Peyer's patch (tissue), 4 donors: ENCODE data around the gene DTL. TPM values are rescaled to one million over a fixed set of nuclear protein-coding genes. Genes with fewer than 3 reads are reported as not detected.

Experiments
- DNase-seq, 3 donors: peaks; one replicate each; pipeline ENCODE4 v3.0.0-alpha.2; 2017 to 2019
- H3K27ac ChIP-seq, 4 donors: fragments of 200-600 bp; sonication (generic); one replicate each; pipeline ENCODE4 v1.5.1; 2016 to 2019
- H3K27me3 ChIP-seq, 2 donors: fragments of 200-600 bp; sonication (generic); one replicate each; pipeline ENCODE4 v1.5.1; 2019
- H3K36me3 ChIP-seq, 3 donors: fragments of 200-600 bp; sonication (generic); one replicate each; pipeline ENCODE4 v1.5.1; 2016 to 2019
- H3K4me1 ChIP-seq, 4 donors: fragments of 200-600 bp; sonication (generic); one replicate each; pipeline ENCODE4 v1.5.1; 2016 to 2019
- H3K4me3 ChIP-seq, 4 donors: fragments of 200-600 bp; sonication (generic); 1 replicate in 3 of 4; 2 replicates in 1 of 4; pipeline ENCODE4 v1.5.1; 2016 to 2019; ENCODE audit warnings: mild to moderate bottlenecking in 1 of 4
- H3K9me3 ChIP-seq, 4 donors: fragments of 200-600 bp; sonication (generic); one replicate each; pipeline ENCODE4 v1.5.1; 2016 to 2019; ENCODE audit warnings: mild to moderate bottlenecking in 1 of 4
- POLR2A ChIP-seq, 2 donors: fragments of 450-650 bp; IDR thresholded peaks; one replicate each; pipeline ENCODE4 v1.5.1; 2017; ENCODE audit warnings: antibody characterized with exemption in 2 of 2, mild to moderate bottlenecking in 2 of 2, moderate library complexity in 2 of 2
- total RNA-seq, 4 donors: library from RNA; depleted of rRNA; stranded (reverse); fragments of >200 nt; gene quantifications; one replicate each; pipeline ENCODE4 v1.1.0, GENCODE V29; 2016
- TF ChIP-seq, protein P1 (sequence below), 6 experiments: fragments of 450-650 bp in 4 of 6; fragments of 200-600 bp in 2 of 6; sonication (generic) in 1 of 6; IDR thresholded peaks; one replicate each; pipeline ENCODE4 v1.5.1; 2017 to 2019; ENCODE audit warnings: antibody characterized with exemption in 6 of 6, mild to moderate bottlenecking in 3 of 6, moderate library complexity in 1 of 6

The DTL gene
- total RNA-seq, 4 donors from 2014 or later, result 0.66 to 5.8 (median 3.7) TPM

DNA sequence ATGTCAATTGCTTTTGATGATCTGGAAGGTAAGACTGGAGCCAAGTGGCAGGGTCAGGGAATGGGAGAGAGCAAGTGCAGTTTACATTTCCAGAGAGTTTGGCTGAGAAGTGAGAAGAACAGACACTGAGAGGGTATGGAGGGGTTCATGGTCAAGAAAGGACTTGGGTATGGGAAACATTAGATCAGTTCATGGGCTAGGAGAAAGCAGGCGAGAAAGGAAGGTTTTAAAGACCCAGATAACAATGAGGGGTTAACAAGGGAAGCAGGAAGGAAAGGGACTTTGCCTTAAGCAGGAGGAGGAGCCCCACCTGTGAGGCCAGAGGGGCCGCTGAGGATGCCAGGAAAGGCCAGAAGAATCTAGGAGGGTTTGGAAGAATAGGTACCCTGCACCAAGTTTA is 78.2 kb downstream of the DTL start:
- Histone ChIP-seq H3K27ac (no peak overlapping the region), H3K27me3 (no peaks in the 10 kb centered on the region), H3K9me3 (no peaks in the 10 kb centered on the region), H3K36me3 (no peaks in the 10 kb centered on the region), H3K4me1 (peaks cover 0 to 4% (median 0%) of the 10 kb centered on the region in 4 donors), H3K4me3 (no peak overlapping the region)
- no peak for TF ChIP-seq POLR2A (IDR thresholded peaks at IDR 0.05)
- TF ChIP-seq, protein P1, sequence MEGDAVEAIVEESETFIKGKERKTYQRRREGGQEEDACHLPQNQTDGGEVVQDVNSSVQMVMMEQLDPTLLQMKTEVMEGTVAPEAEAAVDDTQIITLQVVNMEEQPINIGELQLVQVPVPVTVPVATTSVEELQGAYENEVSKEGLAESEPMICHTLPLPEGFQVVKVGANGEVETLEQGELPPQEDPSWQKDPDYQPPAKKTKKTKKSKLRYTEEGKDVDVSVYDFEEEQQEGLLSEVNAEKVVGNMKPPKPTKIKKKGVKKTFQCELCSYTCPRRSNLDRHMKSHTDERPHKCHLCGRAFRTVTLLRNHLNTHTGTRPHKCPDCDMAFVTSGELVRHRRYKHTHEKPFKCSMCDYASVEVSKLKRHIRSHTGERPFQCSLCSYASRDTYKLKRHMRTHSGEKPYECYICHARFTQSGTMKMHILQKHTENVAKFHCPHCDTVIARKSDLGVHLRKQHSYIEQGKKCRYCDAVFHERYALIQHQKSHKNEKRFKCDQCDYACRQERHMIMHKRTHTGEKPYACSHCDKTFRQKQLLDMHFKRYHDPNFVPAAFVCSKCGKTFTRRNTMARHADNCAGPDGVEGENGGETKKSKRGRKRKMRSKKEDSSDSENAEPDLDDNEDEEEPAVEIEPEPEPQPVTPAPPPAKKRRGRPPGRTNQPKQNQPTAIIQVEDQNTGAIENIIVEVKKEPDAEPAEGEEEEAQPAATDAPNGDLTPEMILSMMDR (IDR thresholded peaks at IDR 0.05), result no peak
- DNase-seq, result no peak

DNA sequence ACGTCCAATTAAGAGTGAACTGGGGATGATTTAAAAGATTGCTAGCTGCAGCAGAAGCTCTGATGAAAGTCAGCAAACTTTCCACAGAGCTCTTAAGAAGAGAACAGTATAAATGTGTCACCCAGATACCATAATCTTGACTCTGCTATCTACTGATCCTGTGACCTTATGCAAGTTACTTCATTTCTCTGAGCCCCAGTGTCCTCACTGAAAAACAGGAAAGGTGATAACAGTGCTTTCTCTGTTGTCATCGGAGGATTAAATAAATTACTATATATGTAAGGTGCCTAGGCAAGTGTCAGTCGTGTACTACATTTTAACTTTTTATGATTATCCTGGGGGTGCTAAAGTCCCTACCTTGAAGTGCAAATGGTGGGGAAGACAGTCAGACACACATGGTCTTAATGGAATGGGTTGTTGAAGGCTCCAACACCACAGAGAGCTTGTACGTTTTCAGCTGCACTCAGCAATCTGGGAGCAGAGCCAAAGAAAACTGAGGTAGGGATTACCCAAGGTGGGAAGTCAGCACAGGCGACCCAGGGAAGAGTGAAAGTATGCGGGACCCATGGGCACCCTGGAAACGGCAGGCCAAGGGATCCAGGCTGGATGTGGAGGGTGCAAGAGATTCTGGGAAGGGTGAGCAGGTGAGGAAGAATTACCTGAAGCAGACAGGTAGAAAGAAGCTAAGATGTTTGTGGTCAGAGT is 82.8 kb downstream of the DTL start:
- no peak for DNase-seq
- Histone ChIP-seq H3K36me3 (no peaks in the 10 kb centered on the region), H3K9me3 (no peaks in the 10 kb centered on the region), H3K4me3 (no peak overlapping the region), H3K27ac (no peak overlapping the region), H3K4me1 (no peaks in the 10 kb centered on the region), H3K27me3 (no peaks in the 10 kb centered on the region)
- TF ChIP-seq POLR2A (IDR thresholded peaks at IDR 0.05), result no peak
- TF ChIP-seq, protein P1 (IDR thresholded peaks at IDR 0.05), result no peak

DNA sequence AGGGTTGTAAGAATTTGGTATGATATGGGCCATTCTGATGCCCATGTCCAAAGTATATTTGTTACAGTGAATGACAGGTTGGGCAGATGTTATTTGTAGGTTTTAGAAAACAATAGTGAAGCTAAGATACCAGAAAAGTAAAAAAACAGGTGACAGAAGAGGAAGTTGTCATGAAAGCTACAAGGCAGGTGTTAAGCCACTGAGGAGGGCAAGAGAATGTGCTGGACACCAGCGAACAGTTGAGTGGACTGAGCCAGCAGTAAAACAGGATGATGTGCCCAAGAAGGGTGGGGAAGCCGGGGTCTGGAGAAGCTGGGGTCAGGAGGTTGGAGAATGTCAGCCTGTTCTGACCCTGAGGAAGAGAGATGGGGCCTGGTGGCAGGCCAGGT is 83.3 kb downstream of the DTL start:
- Histone ChIP-seq H3K9me3 (no peaks in the 10 kb centered on the region), H3K4me1 (no peaks in the 10 kb centered on the region), H3K36me3 (no peaks in the 10 kb centered on the region), H3K4me3 (no peak overlapping the region), H3K27ac (no peak overlapping the region), H3K27me3 (no peaks in the 10 kb centered on the region)
- no peak for DNase-seq
- TF ChIP-seq, protein P1 (IDR thresholded peaks at IDR 0.05), result no peak
- no peak for TF ChIP-seq POLR2A (IDR thresholded peaks at IDR 0.05)

DNA sequence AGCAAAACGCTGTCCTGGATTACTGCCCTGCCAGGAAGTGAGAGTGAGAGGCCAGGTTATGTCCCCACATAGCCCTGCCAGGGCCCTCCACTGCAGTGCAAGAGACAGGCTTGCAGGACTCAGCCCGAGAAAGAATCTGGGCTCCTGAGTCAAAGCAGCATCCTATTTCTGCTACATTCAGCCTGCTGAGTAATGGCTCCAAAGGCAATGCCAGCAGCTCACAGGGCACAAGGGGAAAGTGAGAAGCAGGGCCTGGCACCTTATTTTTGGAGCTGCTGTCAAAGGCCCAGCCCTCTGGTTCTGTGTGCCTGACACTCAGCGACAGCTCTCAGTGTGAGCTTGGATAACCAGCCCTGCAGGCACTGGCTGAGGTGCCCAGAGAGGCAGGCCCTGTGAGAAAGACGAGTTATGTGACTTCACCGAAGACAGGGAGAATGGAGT is 83.9 kb downstream of the DTL start:
- Histone ChIP-seq H3K4me3 (no peak overlapping the region), H3K27ac (no peak overlapping the region), H3K27me3 (no peaks in the 10 kb centered on the region), H3K4me1 (no peaks in the 10 kb centered on the region), H3K36me3 (no peaks in the 10 kb centered on the region), H3K9me3 (no peaks in the 10 kb centered on the region)
- TF ChIP-seq POLR2A (IDR thresholded peaks at IDR 0.05), result no peak
- TF ChIP-seq, protein P1 (IDR thresholded peaks at IDR 0.05), result no peak
- no peak for DNase-seq

DNA sequence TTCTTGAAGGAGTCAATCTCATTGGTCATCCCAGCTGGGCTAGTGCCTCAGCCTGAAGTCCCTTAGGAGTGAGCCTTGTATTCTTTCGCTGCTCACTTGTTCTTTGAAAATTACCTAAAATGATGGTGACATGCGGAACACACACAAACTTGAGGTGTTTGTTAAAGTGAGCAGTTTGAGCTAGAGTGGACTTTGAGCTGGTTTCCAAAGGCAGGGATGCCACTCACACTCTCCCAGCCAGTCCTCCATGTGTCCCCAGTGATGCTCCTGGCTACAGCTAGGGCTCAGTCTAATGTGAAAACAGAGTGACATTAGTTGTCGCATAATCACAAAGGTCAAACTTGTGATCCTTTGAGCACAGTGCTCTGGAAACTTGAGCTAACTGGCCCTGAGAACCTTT is 84.3 kb downstream of the DTL start:
- Histone ChIP-seq H3K4me1 (peaks cover 0 to 4% (median 0%) of the 10 kb centered on the region in 4 donors), H3K27me3 (no peaks in the 10 kb centered on the region), H3K27ac (no peak overlapping the region), H3K36me3 (no peaks in the 10 kb centered on the region), H3K4me3 (no peak overlapping the region), H3K9me3 (no peaks in the 10 kb centered on the region)
- no peak for DNase-seq
- TF ChIP-seq POLR2A (IDR thresholded peaks at IDR 0.05), result no peak

DNA sequence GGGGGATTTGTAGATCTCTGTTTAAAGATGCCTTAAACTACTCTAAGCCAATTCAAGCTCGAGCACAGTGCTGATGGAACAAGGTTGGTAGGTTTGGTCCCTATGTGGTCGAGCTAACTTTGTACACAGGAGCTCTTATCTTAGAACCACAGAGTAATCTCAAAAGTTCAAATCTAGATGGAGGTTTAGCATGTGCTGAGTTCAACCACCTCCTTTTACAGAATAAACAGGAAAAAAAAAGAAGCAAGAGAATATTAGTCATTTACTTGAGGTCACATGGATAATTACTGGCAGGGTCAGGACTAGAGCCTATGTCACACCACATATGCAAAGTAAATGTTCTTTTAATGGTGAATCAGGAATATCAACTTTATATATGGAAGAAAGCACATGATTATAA is 86.2 kb downstream of the DTL start:
- Histone ChIP-seq H3K4me1 (peaks cover 0 to 19% (median 0%) of the 10 kb centered on the region in 4 donors), H3K27me3 (no peaks in the 10 kb centered on the region), H3K4me3 (no peak overlapping the region), H3K27ac (no peak overlapping the region), H3K9me3 (no peaks in the 10 kb centered on the region), H3K36me3 (no peaks in the 10 kb centered on the region)
- TF ChIP-seq POLR2A (IDR thresholded peaks at IDR 0.05), result no peak
- TF ChIP-seq, protein P1 (IDR thresholded peaks at IDR 0.05), result no peak
- DNase-seq, result no peak
